HG03159 (cell line): ENCODE results near the gene DUSP5.
A peak's percentile ranks its signal among the peaks of the same experiment; 100 is the strongest.
"Not testable (repeated sequence)": the region's sequence is repeated elsewhere in the genome, so short reads cannot be mapped to it uniquely, and the experiment has no call there.

Experiments
- ATAC-seq: cut with Tn5 transposase; IDR thresholded peaks from one replicate; pipeline ENCODE4 v1.9.1; 2021; ENCODE audit warnings: mild to moderate bottlenecking, moderate library complexity; ENCODE audit not compliant: unreplicated experiment

DUSP5 gene, protein sequence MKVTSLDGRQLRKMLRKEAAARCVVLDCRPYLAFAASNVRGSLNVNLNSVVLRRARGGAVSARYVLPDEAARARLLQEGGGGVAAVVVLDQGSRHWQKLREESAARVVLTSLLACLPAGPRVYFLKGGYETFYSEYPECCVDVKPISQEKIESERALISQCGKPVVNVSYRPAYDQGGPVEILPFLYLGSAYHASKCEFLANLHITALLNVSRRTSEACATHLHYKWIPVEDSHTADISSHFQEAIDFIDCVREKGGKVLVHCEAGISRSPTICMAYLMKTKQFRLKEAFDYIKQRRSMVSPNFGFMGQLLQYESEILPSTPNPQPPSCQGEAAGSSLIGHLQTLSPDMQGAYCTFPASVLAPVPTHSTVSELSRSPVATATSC

DNA sequence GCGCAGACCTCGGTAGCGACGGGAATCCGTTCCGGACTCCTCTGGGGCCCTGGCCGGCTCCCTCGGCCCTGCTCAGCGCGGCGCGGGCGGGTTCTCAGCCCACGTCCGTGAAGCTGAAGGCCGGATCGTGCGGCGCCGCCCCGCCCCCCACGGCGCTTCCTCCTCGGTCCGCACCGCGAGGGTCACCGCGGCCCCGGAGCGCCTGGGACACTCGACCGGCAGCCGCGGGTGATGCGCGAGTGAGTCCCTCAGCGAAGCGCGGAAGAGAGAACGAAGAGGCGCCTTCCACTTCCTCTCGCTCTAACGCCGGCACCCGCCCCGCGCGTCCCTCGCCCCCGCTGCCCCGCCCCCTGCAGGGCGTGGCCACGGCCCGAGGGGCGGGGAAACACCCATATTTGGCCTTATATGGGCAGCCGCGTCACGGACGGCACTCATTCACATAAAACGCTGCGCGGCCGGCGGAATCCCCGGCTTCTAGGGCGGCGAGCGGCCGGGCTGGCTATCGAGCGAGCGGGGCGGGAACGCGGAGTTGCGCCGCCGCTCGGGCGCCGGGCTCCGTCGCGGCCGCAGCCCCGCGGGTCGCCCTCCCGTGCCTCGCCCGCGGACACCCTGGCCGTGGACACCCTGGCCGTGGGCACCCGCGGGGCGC, at the start of gene DUSP5:
Gene DUSP5, plus strand, starts transcription at position 470 of the 649 bp plus-strand sequence. CDS start 215 bp downstream, outside the sequence.
- peak; percentile 63 for ATAC-seq

DNA sequence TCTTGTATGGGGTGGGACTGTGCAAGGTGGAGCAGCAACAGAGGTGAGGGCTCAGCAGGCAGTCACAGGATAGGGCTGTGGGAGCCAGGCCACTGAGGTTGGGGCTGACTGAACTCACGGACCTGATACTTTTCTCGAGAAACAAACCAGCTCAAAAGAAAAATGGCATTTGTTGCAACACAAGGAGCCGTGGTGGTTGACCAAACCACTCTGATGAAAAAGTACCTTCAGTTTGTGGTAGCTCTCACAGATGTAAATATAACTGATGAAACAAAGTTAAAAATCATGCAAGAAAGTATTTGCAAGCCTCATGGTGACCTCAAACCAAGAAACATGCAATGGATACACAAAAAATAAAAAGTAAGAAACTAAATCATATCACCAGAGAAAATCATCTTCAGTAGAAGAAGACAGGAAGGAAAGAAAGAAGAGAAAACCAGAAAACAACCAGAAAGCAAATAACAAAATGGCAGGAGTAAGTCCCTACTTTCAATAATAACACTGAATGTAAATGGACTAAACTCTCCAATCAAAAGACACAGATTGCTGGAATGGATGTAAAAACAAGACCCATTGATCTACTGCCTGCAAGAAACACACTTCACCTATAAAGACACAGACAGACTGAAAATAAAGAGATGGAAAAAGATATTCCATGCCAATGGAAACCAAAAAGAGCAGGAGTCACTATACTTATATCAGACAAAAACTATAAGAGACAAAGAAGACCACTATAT, 48.9 kb upstream of the DUSP5 start:
- no peak for ATAC-seq

DNA sequence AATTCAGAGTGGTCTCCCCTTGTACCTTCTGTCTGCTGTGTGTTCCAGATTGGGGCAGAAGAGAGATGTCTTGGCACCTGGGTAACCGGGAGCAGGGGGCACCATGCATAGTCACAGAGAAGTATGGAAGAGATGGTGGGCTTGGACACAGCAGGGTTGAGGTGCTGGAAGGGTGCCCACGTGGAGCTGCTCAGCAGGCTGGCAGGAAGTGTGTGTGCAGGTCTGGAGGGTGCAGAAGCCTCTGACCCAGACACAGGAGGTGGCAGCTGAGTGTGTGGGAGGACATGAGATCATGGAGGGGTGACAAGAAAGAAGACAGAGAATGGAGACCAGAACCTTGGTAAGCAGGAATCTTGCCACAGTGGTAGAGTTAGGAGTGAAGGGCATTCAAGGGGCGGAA, 42.3 kb upstream of the DUSP5 start:
- ATAC-seq = no peak

DNA sequence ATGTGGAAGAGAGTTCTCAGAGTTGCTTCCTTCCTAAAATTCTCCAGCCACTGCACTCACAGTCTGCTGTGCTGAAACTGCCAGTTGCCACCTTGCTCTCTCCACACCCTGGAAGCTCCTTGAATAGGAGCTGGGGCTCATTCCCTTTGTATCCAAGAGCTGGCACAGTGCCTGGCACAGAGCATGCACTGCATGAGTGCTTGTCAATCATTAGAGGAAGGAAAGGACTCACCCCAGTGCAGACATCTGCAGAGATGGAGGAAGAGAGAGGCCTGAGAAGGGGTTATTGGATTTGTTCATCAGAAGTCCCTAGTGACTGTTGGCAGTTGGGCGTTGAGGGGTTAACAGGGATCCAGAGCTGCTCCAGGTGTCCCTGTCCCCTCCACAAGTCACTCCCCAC, 41.7 kb upstream of the DUSP5 start:
- no peak for ATAC-seq

DNA sequence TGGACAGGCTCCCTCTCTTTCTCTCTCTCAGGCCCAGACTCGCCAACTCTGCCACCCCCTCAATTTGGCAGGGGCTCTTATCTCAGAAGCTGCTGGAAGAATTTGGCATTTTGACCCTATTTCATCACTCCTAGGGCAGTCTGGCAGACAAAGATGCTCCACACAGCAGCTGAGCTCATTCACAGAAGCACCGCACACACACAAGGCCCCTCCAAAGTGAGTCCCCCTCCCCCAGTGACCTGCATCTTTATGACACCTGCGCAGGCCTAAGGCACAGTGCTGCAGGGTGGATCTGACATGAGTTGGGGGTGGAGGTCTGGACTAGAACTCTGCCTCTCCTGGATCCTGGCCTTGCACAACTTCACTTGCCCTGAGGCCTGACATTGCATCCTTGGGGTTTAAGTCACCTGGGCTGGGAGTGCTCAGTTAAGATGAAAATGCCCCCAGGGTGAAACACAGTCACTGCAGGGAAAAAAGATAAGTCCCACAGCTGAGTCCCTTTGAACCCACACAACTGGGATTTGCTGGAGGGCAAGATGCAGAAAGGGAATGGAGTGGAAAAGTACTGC, 41.1 kb upstream of the DUSP5 start:
- ATAC-seq = no peak

DNA sequence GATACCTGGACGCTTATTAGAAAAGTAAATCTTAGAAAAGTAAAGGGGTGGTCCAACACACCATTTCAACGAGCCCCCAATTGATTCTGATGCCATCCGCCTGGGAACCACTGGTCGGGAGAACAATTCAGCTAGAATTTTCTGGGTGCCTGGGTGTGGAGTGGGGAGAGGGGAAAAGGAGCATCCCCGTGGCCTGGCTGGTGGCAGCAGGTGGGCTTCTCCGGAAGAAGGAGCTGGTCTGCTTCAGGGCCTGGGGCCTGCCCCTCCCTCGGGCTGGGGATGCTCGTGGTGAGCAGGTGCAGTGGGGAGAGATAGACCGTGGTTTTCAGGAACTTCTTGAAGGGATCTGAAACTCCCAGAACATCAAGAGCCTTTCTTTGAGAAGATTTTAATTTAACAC, 39.9 kb upstream of the DUSP5 start:
- ATAC-seq = no peak

DNA sequence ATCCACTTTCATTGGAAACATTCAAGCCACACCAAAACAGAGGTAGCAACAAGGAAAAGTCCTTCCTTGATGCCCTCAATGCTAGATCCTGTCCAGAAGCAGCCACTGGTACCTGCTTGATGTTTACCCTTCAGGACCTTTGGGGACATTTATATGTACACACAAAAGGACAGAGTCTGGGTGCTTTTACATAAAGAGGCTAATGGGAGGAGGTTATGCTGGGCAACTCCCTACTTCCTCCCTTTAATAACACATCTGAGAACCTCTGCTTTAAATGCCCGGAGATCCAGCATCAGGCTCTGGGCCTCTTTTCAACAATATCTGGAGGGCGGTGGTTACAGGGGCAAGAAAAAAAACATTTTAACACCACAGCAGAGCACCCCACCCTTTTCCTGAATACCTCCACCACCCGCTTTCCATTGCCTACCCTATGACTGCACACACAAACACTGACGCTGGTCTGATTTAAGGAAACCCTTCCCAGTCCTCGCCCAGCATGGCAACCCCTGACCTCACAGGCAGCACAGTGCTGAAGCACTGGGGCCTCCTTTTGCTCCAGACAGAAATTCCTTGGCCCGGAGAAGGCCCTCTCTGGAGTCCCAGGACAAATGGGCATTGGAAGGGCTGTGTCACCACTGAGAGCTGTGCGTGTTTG, 39.3 kb upstream of the DUSP5 start:
- ATAC-seq = no peak

DNA sequence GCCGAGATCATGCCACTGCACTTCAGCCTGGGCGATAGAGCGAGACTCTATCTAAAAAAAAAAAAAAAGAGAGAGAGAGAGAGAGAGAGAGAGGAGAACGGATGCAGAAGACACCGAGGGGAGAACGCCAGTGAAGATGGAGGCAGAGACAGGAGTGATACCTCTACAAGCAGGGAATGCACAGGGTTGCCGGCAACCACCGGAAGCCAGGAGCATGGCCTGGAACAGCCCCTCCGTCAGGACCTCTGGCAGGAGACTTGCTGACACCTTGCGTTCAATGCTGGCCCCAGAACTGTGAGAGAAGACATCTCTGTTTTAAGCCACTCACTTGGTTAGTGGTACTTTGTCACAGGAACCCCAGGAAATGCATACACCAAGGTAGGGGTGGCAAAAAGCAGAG, 38.1 kb upstream of the DUSP5 start:
- no peak for ATAC-seq

DNA sequence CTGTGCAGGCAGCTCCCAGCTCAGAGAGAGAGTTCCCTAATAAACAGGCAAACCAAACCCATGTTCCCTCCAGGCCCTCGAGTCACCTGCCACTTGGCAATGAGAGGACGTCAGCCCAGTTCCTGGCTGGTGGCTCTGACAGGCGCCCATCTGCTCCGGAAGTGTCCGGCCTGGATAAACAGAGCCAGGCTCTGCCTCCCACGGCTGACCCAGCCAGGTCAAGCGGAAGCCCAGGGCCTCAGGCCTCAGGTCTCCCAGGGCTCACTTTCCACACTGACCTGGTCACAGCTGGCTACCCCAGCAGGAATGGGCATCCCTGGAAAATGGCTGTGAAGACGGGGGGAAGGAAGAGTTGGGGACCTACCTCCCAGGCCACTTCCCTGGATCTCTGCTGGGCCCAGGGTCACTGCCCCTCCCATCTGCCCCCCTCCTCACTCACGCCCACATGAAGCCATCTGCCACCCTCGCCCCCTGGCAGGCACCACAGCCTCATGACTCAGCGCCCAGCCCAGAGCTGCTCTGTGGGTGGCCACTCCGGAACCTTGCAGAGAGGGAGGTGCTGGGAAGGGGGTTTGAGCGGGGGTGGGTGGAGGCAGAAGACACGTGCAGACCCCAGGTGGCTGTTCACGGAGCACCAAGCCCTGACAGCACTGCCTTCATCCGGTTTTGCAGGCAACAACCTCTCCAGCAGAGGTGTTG, 37.4 kb upstream of the DUSP5 start:
- no peak for ATAC-seq

DNA sequence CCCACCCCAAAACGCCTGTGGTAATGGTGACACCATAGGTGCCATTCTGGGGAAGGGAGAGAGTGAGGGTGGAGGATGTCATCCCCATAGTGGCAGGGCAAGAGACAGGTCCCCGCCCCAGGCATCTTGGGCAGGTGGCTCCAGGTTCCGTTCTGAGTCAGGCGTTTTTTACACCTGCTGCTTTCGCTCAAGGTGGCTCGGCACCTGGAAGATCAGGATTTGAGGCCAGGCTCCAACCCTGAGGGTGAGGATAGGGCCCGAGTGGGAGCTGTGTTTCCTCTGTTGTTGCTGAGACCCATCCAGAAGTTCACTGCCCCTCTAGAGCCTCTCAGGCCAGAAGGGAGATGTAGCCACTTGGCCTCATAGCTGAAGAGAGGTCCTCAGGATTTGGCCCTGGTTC, 36.6 kb upstream of the DUSP5 start:
- no peak for ATAC-seq

DNA sequence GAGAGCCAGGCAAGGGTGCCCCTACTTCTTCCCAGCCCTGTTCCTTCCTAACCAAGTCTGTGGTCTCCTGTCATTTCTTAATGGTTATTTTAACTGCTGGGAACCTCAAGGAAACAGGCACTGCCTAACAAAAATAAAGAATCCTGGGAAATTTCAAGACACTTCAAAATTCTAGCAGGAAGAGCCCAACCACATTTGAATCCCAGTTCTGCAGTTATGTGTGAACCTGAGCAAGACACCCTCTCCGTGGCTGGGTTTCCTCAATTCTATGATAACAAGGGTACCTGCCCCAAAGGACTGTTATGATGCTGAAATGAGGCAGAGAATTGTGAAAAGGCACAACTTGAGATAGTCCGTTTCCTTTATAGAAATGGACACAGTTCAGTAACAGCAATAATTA, 36.2 kb upstream of the DUSP5 start:
- ATAC-seq = no peak

DNA sequence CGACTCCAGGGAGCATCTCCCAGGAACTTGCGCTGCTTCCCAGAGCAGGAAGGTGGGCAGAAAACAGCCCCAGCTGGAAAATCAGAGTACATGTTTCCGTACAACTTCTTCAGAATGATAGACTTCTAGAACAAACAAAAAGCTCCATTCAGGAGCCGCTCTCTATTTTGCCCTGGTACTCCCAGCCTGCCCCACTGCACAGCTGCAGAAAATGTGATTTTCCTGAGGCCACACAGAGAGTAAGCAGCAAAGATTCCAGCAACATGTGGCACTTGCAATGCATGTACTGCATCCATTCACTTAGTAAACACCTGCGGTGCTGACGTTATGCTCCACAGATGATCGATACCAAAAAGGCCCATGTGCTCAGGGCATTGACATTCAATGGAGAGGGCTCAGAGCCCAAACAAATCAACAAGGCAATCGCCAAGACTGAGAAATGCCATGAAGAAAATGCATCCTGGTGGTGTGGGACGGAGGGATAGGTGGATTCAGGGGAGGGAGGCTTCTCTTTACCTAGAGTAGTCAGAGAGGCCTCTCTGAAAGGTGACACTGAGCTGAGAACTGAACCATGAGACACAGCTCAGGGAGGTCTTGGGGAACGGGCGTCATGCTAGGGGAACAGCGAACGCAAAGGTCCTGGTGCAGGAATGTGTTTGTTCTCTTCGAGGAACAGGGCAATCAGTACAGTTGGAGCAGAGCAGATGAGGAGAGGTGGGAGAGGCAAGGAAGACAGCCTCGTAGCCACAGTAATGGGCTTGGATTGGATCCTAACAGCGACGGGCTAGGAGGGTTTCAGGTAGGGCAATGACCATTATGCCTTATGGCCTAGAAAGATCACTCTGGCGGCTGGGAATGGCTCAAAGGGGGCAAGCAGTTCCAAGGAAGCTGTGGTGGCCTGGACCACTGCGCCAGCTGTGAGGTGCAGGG, 35.3 kb upstream of the DUSP5 start:
- no peak for ATAC-seq

DNA sequence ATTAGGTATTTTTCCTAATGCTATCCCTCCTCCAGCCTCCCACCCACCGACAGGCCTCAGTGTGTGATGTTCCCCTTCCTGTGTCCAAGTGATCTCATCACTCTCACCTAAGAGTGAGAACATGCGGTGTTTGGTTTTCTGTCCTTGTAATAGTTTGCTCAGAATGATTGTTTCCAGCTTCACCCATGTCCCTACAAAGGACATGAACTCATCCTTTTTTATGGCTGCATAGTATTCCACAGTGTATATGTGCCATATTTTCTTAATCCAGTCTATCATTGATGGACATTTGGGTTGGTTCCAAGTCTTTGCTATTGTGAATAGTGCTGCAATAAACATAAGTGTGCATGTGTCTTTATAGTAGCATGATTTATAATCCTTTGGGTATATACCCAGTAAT, 29.4 kb upstream of the DUSP5 start:
- not testable (repeated sequence) for ATAC-seq

DNA sequence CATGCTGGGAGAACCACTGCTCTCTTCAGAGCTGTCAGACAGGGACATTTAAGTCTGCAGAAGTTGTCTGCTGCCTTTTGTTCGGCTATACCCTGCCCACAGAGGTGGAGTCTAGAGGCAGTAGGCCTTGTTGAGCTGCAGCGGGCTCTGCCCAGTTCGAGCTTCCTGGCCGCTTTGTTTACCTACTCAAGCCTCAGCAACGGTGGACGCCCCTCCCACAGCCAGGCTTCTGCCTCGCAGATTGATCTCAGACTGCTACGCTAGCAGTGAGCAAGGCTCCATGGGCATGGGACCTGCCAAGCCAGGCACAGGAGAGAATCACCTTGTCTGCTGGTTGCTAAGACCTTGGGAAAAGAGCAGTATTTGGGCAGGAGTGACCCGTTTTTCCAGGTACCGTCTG, 27.2 kb upstream of the DUSP5 start:
- not testable (repeated sequence) for ATAC-seq

DNA sequence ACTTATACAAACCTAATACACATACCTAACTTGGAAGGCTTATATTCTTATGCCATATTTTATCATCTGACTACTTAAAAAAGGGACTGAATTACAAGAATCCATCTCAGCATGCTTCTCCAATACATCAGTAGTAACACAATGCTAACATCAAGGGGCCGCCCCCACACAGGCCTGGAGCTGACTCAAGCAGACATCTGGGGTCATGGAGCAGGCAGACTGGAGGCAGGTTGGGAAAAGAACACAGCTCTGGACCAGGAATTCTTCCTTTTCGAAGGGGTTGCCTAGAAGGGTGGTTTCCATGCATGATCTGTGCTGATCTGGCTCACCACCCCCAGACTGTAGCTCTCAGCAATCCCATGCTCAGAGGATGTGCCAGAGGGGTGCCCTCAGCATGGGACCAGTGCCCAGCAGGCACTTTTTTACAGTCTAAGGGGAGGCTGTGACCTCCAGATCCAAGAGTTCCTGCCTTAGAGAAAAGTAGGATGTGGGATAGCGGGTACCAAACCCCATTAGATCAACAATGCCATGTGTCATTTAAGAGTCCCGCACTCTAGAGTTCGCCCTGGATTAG, 26.1 kb upstream of the DUSP5 start:
- no peak for ATAC-seq

DNA sequence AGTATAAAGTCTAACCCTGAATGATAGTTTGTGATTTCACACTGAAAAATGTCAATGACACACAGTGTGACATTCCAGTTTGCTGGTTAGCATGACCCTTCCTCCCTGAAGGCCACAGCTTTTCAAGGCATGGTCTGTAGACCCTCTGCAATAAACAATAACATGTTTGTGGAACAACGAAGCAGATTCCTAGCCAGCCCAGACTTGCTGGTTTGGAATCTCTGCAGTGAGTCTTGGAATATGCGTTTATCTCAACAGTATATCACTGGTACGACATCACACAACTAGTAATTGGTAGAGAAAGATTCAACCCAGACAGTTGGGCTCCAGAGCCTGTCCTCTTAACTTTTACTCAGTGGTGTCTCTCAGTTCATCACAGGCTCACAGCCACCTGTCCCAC, 23.7 kb upstream of the DUSP5 start:
- no peak for ATAC-seq

DNA sequence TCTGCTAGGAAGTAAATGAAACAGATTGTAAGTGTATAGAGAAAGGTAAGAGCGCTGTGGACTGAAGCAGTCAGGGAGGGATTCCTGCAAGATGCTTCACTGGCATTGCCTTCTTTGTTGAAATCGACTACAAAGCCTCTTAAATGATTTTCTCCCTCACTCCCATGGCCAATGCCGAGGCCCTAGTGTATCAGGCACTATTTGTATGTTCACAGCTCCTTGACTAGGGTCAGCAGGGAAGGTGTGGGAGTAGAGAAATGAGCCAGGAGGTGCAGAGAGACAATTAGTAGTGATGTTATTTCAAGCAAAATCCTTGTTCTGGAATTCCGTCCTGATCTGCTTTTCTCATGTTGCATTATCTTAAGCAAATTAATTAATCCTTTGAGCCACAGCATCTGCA, 22.9 kb upstream of the DUSP5 start:
- ATAC-seq = no peak

DNA sequence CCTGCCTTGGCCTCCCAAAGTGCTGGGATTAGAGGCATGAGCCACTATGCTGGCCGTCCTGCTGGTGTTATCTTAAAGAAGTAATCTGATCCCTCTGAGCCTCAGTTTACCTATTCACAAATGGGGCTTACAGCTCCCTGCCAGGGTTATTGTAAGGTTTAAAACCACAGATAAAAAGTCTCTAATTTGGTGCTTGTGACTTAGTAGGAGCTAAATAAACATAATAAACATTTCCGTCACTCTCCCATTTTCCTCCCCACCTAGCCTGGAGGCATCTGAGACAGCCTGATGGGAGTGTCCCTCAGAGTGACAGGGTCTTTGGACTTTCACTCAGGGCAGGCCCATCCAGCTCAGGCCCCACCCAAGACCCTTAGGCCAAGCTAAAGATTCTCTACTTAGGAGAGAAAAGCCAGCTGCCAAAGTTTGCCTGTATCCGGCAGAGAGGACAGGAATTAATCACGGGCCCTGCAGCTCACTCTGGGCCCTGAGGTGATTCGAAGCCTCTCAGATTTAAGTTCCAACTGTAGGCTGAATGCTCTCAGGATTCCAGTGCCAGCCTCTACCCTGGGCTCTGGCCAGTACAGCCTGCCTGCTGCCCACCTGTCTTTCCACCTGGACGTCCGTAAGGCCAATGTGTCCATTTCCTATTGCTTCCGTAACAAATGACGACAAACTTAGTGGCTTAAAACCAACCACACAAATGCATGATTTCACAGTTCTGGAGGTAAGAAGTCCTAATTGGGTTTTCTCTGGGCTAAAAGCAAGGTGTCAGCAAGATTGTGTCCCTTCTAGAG, 21.8 kb upstream of the DUSP5 start:
- no peak for ATAC-seq
